PFSK-1 (cell line): Measurements from ENCODE around the gene IGF2R.

ENCODE experiments used
- FOXP2 ChIP-seq: optimal IDR thresholded peaks from 2 replicates; pipeline ENCODE3; 2011; ENCODE audit warnings: borderline replicate concordance, control low read depth, inconsistent platforms; ENCODE audit not compliant: insufficient read depth; ENCODE audit errors: extremely low read length, extremely low read depth
- POLR2AphosphoS5 ChIP-seq: IDR thresholded peaks from 2 replicates; pipeline ENCODE4 v1.6.1; 2012; ENCODE audit warnings: low read depth, mild to moderate bottlenecking, control low read depth, low read length, moderate library complexity
- SIN3A ChIP-seq: IDR thresholded peaks from 2 replicates; pipeline ENCODE4 v1.6.1; 2012; ENCODE audit warnings: mild to moderate bottlenecking, low read length, moderate library complexity, borderline replicate concordance; ENCODE audit not compliant: insufficient read depth
- TAF1 ChIP-seq: IDR thresholded peaks from 2 replicates; pipeline ENCODE4 v1.6.1; 2012; ENCODE audit warnings: low read length, control low read depth, borderline replicate concordance; ENCODE audit not compliant: insufficient read depth
- TF ChIP-seq, protein P1 (sequence below), 2 experiments: IDR thresholded peaks; 2 replicates each; pipeline versions ENCODE4 v1.6.1 to v1.8.0; 2011 to 2012; ENCODE audit warnings: low read depth in 2 of 2, low read length in 2 of 2, control low read depth in 1 of 2, inconsistent platforms in 1 of 2, mild to moderate bottlenecking in 1 of 2, moderate library complexity in 1 of 2; ENCODE audit not compliant: insufficient read depth in 1 of 2

IGF2R gene

GRCh38 chr6:159951772-159952171 lies 17.1 kb upstream of the IGF2R start:
- TF ChIP-seq FOXP2 (no peak), SIN3A (no peak), TAF1 (no peak), POLR2AphosphoS5 (no peak)
- TF ChIP-seq, protein P1, sequence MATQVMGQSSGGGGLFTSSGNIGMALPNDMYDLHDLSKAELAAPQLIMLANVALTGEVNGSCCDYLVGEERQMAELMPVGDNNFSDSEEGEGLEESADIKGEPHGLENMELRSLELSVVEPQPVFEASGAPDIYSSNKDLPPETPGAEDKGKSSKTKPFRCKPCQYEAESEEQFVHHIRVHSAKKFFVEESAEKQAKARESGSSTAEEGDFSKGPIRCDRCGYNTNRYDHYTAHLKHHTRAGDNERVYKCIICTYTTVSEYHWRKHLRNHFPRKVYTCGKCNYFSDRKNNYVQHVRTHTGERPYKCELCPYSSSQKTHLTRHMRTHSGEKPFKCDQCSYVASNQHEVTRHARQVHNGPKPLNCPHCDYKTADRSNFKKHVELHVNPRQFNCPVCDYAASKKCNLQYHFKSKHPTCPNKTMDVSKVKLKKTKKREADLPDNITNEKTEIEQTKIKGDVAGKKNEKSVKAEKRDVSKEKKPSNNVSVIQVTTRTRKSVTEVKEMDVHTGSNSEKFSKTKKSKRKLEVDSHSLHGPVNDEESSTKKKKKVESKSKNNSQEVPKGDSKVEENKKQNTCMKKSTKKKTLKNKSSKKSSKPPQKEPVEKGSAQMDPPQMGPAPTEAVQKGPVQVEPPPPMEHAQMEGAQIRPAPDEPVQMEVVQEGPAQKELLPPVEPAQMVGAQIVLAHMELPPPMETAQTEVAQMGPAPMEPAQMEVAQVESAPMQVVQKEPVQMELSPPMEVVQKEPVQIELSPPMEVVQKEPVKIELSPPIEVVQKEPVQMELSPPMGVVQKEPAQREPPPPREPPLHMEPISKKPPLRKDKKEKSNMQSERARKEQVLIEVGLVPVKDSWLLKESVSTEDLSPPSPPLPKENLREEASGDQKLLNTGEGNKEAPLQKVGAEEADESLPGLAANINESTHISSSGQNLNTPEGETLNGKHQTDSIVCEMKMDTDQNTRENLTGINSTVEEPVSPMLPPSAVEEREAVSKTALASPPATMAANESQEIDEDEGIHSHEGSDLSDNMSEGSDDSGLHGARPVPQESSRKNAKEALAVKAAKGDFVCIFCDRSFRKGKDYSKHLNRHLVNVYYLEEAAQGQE (IDR thresholded peaks at IDR 0.05; ENCODE audit: insufficient read depth in 1 of 2, low read depth in 2 of 2, low read length in 2 of 2): no peak

DNA sequence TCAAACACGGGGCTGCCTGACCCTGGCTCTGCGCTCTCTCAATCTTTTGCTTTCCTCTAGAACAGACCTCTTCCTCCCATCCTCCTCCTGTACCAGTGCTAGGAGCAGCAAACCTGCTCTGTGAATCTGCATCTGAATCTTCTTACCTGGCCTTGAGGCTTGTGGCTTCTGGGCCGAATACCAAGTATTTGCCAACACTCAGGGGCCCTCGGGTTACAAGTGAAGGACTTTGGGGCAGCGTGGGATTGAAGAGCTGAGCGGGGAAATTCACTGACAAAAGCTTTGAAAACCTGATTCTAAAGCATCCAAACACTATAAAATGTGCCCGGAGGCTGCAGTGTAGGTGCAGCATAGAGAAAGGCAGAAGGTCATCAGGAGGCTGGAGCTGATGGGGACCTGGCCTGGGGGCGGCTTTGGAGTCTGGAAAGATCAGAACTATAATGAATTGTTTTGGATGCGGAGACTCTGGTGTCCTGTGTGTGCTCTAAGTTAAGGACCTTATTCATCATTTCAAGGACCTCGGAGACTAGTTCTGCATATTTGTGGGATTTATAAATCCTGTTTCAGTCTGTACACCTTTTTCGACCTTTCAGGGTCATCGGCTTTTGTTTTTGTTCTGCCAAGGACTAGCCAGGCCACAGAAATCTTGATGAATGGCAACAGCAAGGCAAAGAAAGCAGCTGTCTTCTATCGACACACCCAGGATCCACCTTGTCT lies 16.4 kb upstream of the IGF2R start:
- no peak for TF ChIP-seq FOXP2
- no peak for TF ChIP-seq TAF1
- no peak for TF ChIP-seq SIN3A
- TF ChIP-seq, protein P1 (IDR thresholded peaks at IDR 0.05; ENCODE audit: insufficient read depth in 1 of 2, low read depth in 2 of 2, low read length in 2 of 2): no peak
- no peak for TF ChIP-seq POLR2AphosphoS5

DNA sequence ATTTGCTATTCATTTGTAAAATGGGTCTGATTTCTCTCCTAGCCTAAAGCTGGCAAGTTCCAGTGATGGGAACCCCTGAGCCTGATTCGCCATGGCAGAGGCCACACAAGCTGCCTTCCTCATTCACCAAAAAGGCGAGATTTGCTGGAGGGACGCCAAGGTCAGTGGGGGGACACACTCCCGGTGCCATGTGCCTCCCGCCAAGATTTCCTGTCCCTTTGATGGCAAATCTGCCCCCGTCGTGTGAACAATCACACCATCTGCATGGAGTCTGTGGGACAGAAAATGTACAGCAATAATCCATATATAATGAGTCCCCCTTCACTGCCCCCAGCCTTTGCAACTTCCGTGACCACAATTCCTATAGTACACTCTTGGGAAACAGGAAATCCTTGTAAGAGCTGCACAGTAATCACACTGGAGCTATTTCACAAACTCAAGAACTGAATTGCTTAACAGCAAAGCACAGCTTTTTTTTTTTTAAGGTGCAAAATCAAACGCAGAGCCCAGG lies 15.7 kb upstream of the IGF2R start:
- no peak for TF ChIP-seq FOXP2
- TF ChIP-seq, protein P1 (IDR thresholded peaks at IDR 0.05; ENCODE audit: insufficient read depth in 1 of 2, low read depth in 2 of 2, low read length in 2 of 2): no peak
- TF ChIP-seq TAF1: no peak
- no peak for TF ChIP-seq SIN3A
- TF ChIP-seq POLR2AphosphoS5: no peak

- TF ChIP-seq, protein P1 (IDR thresholded peaks at IDR 0.05; ENCODE audit: insufficient read depth in 1 of 2, low read depth in 2 of 2, low read length in 2 of 2): no peak
- TF ChIP-seq SIN3A: no peak
- no peak for TF ChIP-seq TAF1
- no peak for TF ChIP-seq FOXP2
- TF ChIP-seq POLR2AphosphoS5: no peak
Measured at GRCh38 chr6:159955945-159956361, 12.9 kb upstream of the IGF2R start.

GRCh38 chr6:159957071-159957673 lies 11.7 kb upstream of the IGF2R start:
- no peak for TF ChIP-seq POLR2AphosphoS5
- no peak for TF ChIP-seq FOXP2
- no peak for TF ChIP-seq SIN3A
- TF ChIP-seq, protein P1 (IDR thresholded peaks at IDR 0.05; ENCODE audit: insufficient read depth in 1 of 2, low read depth in 2 of 2, low read length in 2 of 2): no peak
- TF ChIP-seq TAF1: no peak
